Adipose tissue (tissue), 3 donors: ENCODE data around the gene SCRN1. TPM values are rescaled to one million over a fixed set of nuclear protein-coding genes. Genes with fewer than 3 reads are reported as not detected.
"Not testable (repeated sequence)": the region's sequence is repeated elsewhere in the genome, so short reads cannot be mapped to it uniquely, and the experiment has no call there.

Experiments used
- H3K27ac ChIP-seq: one replicate; pipeline ENCODE4 v1.5.1; 2013; ENCODE audit warnings: low read depth, low read length
- WGBS, 3 donors: extraction: QIAGEN DNeasy Blood & Tissue Kit; methylation state at CpG; one replicate each; pipeline ENCODE4 v1.1.7; 2013; 5-methylcytosine and 5-hydroxymethylcytosine counted together
- polyA plus RNA-seq, 3 donors: library from polyadenylated mRNA; stranded (reverse); fragments of 200-250 nt; gene quantifications; one replicate each; pipeline ENCODE4 v1.2.3, GENCODE V29; 2013
- donor health status: healthy with polysubstance abuse.
- donor health status: Bipolar disorder and iron deficiency.
- donor health status: healthy.

The SCRN1 gene
- polyA plus RNA-seq, 3 donors: 9.0 to 33.5 (median 14.7) TPM

- 83 to 90% (median 87%) methylated on average over 1 of the region's 1 CpG for WGBS, 3 donors
- no peak overlapping the region for H3K27ac ChIP-seq
Observed at GRCh38 chr7:29975561-29975960, 14.0 kb downstream of the SCRN1 start.

DNA sequence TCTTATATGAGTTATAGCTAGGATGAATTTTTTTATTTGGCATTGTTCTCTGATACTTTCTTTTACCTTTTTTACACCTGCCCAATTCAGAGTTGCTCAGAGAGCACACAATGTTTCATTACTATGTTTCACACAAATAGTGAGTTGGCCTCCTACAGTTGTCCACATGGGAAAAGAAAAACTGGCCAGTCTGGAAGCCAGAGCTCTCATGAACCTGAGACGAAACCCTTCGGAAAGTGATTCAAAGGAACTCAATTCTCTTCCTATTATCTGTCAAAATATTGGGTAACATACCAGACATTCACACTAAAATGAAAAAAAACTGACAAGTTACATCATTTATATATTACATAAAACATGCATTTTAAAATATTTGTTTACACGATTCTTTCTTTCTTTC, 15.3 kb downstream of the SCRN1 start:
- 55 to 86% (median 59%) methylated on average over 3 of the region's 3 CpGs for WGBS, 3 donors

GRCh38 chr7:29972315-29972669, 17.3 kb downstream of the SCRN1 start:
- H3K27ac ChIP-seq: no peak overlapping the region
- WGBS, 3 donors: 84 to 100% (median 94%) methylated on average over 1 of the region's 1 CpG

More for the DNA sequence above, 15.3 kb downstream of the SCRN1 start:
- H3K27ac ChIP-seq: no peak overlapping the region

- H3K27ac ChIP-seq: no peak overlapping the region
- WGBS, 3 donors: 72 to 76% (median 76%) methylated on average over 5 of the region's 5 CpGs
Observed at GRCh38 chr7:29971566-29972314, 17.9 kb downstream of the SCRN1 start.

- WGBS, 3 donors: 56 to 79% (median 61%) methylated on average over 1 of the region's 1 CpG
- H3K27ac ChIP-seq: no peak overlapping the region
Observed at GRCh38 chr7:29970158-29970557, 19.4 kb downstream of the SCRN1 start.

DNA sequence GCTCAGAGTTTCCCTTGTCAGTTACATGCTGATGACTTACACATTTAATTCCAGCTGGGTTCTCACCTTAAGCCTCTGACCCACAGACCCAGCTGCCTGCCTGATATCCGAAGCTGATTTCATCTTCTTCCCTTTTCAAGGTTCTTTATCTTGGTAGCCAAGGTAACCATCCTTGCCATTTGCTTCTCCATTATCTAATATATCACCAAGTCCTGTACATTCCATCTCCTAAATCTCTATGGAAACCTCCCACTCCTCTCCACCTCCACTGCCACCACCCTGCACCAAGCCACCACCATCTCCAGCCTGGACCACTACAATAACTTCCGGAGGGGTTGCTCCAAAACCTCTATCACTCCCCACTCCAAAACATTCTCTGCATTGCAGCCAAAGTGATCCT, 19.9 kb downstream of the SCRN1 start:
- H3K27ac ChIP-seq: no peak overlapping the region
- 80 to 88% (median 83%) methylated on average over 2 of the region's 2 CpGs for WGBS, 3 donors

DNA sequence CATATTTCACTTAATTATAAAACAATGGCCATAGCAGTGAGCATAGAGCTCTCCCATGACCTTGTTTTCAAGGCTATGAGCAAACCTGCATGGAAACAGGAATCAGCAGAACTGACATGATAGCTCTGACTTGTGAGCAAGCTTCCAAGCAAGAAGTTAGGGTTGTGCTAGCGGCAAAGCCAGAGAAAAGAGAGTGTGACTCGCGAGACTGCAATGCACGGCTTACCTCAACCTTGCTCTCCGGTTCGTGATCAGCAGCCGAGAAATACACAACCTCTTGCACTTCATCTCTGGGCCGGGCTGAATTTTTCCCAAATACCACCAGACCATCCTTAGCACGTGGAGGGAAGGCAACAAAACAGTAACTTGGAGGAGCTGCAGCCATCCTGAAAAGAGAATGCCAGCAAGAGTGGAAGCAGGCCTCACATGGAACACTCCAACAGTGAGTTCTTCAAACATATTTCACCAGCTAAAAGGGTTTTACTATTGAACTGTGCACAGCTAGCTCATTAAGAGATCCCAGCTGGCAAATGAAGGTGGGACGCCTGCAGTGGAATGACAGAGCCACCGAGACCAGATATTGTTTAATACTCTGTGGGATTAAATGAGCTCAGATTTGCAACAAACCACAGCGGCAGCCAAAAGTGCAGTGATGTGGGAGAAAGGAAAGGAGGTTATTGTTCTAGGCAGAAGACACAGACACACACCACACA, 20.8 kb downstream of the SCRN1 start:
- 81 to 88% (median 86%) methylated on average over 12 of the region's 12 CpGs for WGBS, 3 donors
- no peak overlapping the region for H3K27ac ChIP-seq

DNA sequence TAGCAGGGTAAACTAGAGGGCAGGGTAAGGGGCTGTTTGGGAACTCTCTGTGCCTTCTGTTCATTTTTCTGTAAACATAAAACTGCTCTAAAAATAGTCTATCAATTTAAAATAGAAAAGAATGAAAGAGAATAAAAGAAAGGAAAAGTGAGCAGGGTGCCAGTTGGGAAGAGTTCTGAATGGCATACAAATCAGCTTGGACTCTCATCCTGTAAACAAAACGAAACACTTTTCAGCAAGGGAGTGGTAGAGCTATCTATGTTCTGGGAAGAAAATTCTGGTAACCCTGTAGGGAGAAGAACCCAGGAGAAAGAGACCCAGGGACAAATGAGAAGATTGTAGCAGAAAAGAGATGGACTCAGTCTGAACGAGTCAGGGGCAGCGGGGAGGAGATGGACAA, 24.6 kb downstream of the SCRN1 start:
- 83 to 89% (median 85%) methylated on average over 3 of the region's 3 CpGs for WGBS, 3 donors
- no peak overlapping the region for H3K27ac ChIP-seq

DNA sequence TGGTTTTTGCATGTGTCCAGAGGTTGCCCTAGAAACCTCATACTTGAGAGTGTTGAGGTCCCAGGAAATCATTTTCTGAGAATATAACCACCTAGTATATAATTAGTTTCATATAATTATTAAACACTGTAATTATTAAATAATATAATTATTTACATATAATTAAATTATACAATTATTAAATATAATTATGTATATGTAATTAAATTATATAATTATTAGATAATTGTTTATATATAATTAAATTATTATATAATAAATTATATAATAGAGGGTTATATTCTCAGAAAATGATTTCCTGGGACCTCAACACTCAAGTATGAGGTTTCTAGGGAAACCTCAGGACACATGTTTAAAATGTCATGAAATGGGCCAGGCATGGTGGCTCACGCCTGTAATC, 27.6 kb downstream of the SCRN1 start:
- no peak overlapping the region for H3K27ac ChIP-seq
- WGBS, 3 donors: 92 to 100% (median 98%) methylated on average over 1 of the region's 1 CpG

DNA sequence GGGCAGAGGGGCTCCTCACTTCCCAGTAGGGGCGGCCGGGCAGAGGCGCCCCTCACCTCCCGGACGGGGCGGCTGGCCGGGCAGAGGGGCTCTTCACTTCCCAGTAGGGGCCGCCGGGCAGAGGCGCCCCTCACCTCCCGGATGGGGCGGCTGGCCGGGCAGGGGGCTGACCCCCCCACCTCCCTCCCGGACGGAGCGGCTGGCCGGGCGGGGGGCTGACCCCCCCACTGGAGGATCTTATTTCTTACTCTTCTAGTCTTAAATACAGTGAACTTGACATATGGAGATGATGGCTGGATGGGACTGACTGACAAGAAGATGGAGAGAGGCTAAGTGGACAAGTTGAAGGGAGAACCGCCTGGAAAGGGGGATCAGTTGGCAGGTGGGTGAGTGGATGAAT, 28.0 kb downstream of the SCRN1 start:
- WGBS, 3 donors: 93 to 99% (median 99%) methylated on average over 6 to 12 of the region's 19 CpGs
- not testable (repeated sequence) for H3K27ac ChIP-seq

GRCh38 chr7:29958667-29959358, 30.8 kb downstream of the SCRN1 start:
- no peak overlapping the region for H3K27ac ChIP-seq
- WGBS, 3 donors: 93 to 94% (median 93%) methylated on average over 8 of the region's 8 CpGs

DNA sequence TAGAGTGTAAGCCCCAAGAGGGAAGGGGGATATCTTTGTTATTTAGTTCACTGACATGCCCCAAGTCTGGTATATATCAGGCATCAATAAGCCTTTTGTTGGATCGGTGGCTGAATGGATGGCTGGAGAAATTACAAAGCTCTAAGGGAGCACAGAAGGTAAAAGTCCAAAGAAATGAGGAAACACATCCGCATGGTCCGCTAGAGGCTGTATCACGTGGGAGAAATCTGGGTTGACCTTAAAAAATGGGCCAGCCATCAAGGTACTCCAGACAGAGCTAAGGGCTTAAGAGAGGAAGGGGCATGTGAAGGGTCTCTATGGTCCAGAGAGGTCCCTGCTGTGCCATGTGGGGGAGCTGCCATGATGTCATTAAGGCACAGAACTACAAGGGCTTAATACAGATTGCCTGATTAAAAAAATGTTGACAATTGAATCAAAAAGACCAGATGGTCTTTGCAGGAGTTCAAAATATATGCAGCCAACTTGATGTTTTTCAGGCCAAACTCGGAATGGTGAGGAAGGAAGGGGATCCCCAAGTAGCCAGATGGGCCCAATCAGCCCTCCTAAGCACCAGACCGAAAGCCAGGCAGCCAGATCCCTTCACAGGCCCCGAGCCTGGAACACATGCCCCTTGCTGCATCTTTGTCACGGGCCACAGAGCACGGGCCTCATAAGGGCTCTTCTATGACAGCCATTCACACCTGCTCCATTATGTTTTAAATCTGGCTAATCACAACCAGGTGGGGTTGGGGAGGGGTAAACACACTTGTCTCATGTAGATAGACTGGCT, 31.9 kb downstream of the SCRN1 start:
- 86 to 91% (median 91%) methylated on average over 9 of the region's 9 CpGs for whole genome bisulfite sequencing, 3 donors
- no peak overlapping the region for H3K27ac ChIP-seq

GRCh38 chr7:29956487-29956836, 33.1 kb downstream of the SCRN1 start:
- H3K27ac ChIP-seq: no peak overlapping the region
- WGBS, 3 donors: 55 to 57% (median 55%) methylated on average over 3 of the region's 3 CpGs

GRCh38 chr7:29955799-29956486, 33.7 kb downstream of the SCRN1 start:
- WGBS, 3 donors: 29 to 56% (median 35%) methylated on average over 8 of the region's 8 CpGs
- H3K27ac ChIP-seq: no peak overlapping the region

GRCh38 chr7:29955075-29955792, 34.4 kb downstream of the SCRN1 start:
- WGBS, 3 donors: 67 to 92% (median 90%) methylated on average over 7 of the region's 7 CpGs
- H3K27ac ChIP-seq: no peak overlapping the region

DNA sequence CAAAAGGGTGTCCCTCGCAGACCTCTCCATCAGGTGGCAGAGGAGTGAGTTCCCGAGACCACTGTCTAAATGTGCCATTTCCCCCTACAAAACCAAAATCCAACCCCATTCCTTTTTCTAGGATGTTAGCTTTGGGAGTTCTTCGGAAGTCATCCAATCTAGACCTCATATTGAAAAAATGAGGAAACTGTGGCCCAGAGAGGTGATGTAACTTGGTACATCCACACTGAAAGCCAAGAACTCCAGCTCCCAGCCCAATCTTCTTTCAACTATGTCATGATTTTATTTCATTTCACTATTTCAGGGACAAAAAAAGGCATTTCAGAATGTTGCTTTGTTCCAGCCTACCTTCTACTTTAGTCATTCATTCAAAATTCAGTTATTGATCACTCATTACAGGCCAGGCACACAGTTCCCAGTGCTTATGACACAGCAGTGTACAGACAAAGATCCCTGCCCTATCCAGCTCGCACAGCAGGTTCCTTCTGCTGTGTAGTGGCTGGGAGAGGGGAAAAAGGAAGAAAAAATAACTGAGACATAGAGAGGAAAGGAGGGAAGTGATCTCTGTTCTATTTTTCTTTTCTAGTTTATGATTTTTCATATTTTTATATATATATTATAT, 35.8 kb downstream of the SCRN1 start:
- 55 to 94% (median 57%) methylated on average over 4 of the region's 4 CpGs for WGBS, 3 donors
- H3K27ac ChIP-seq: no peak overlapping the region

- WGBS, 3 donors: 87 to 95% (median 94%) methylated on average over 8 of the region's 8 CpGs
- no peak overlapping the region for H3K27ac ChIP-seq
Observed at GRCh38 chr7:29951206-29951605, 38.4 kb downstream of the SCRN1 start.
